H9 (cell line): ENCODE measurements around the gene STRA6. TPM values are rescaled to one million over a fixed set of nuclear protein-coding genes. Genes with fewer than 3 reads are reported as not detected.

ENCODE experiments used
- DNase-seq: peaks from one replicate; pipeline ENCODE4 v3.0.0-alpha.2; 2017
- H2AFZ ChIP-seq: one replicate; pipeline ENCODE4 v1.6.1; 2013; ENCODE audit warnings: mild to moderate bottlenecking, low read length, control low read depth, moderate library complexity
- H2AK5ac ChIP-seq: 2 replicates; pipeline ENCODE4 v1.6.1; 2013; ENCODE audit warnings: low read length, control low read depth, mixed read lengths; ENCODE audit not compliant: insufficient read length
- H2BK120ac ChIP-seq: one replicate; pipeline ENCODE4 v1.6.1; 2013; ENCODE audit warnings: low read depth, mild to moderate bottlenecking, low read length, control low read depth, inconsistent platforms; ENCODE audit not compliant: poor library complexity, severe bottlenecking
- H2BK12ac ChIP-seq: 2 replicates; pipeline ENCODE4 v1.6.1; 2013; ENCODE audit warnings: low read length, control low read depth, mixed read lengths, low read depth; ENCODE audit not compliant: insufficient read length
- H2BK15ac ChIP-seq: 2 replicates; pipeline ENCODE4 v1.6.1; 2013; ENCODE audit warnings: low read depth, low read length, control low read depth
- H2BK20ac ChIP-seq: one replicate; pipeline ENCODE4 v1.6.1; 2013; ENCODE audit warnings: low read depth, mild to moderate bottlenecking, low read length, control low read depth, inconsistent platforms; ENCODE audit not compliant: poor library complexity, severe bottlenecking
- H2BK5ac ChIP-seq: 2 replicates; pipeline ENCODE4 v1.6.1; 2013; ENCODE audit warnings: low read length, control low read depth, mixed read lengths; ENCODE audit not compliant: insufficient read length
- H3K14ac ChIP-seq: 2 replicates; pipeline ENCODE4 v1.6.1; 2013; ENCODE audit warnings: low read length, control low read depth; ENCODE audit not compliant: insufficient read depth
- H3K18ac ChIP-seq: 2 replicates; pipeline ENCODE4 v1.6.1; 2013; ENCODE audit warnings: low read depth, mild to moderate bottlenecking, mixed read lengths, low read length, control low read depth; ENCODE audit not compliant: insufficient read length
- H3K23ac ChIP-seq: 2 replicates; pipeline ENCODE4 v1.6.1; 2013; ENCODE audit warnings: low read length, control low read depth, mixed read lengths, low read depth; ENCODE audit not compliant: insufficient read length
- H3K23me2 ChIP-seq: 2 replicates; pipeline ENCODE4 v1.6.1; 2013; ENCODE audit warnings: low read depth, mild to moderate bottlenecking, mixed read lengths, low read length, control low read depth; ENCODE audit not compliant: insufficient read length, poor library complexity, severe bottlenecking
- H3K27ac ChIP-seq: 2 replicates; pipeline ENCODE4 v1.5.1; 2013; ENCODE audit warnings: low read length, control low read depth, mixed read lengths, low read depth; ENCODE audit not compliant: insufficient read length
- H3K27me3 ChIP-seq: 2 replicates; pipeline ENCODE4 v1.6.1; 2013; ENCODE audit warnings: low read length, control low read depth, inconsistent platforms; ENCODE audit not compliant: insufficient read depth
- H3K4ac ChIP-seq: 2 replicates; pipeline ENCODE4 v1.6.1; 2013; ENCODE audit warnings: low read depth, mild to moderate bottlenecking, control low read depth, inconsistent platforms, low read length, moderate library complexity
- H3K4me1 ChIP-seq: 2 replicates; pipeline ENCODE4 v1.6.1; 2013; ENCODE audit warnings: low read length, control low read depth, inconsistent platforms; ENCODE audit not compliant: insufficient read depth
- H3K4me2 ChIP-seq: 2 replicates; pipeline ENCODE4 v1.6.1; 2013; ENCODE audit warnings: low read length, control low read depth, mixed read lengths; ENCODE audit not compliant: insufficient read length, insufficient read depth
- H3K56ac ChIP-seq: 2 replicates; pipeline ENCODE4 v1.6.1; 2013; ENCODE audit warnings: low read depth, mild to moderate bottlenecking, mixed read lengths, low read length, control low read depth; ENCODE audit not compliant: insufficient read length
- H3K79me1 ChIP-seq: 2 replicates; pipeline ENCODE4 v1.6.1; 2013; ENCODE audit warnings: low read depth, mild to moderate bottlenecking, moderate library complexity, low read length, control low read depth, inconsistent platforms; ENCODE audit not compliant: insufficient read depth, poor library complexity, severe bottlenecking
- H3K79me2 ChIP-seq: 2 replicates; pipeline ENCODE4 v1.6.1; 2013; ENCODE audit warnings: low read length, control low read depth, inconsistent platforms; ENCODE audit not compliant: insufficient read depth
- H3K9ac ChIP-seq: 2 replicates; pipeline ENCODE4 v1.6.1; 2013; ENCODE audit warnings: low read length, control low read depth, mixed read lengths; ENCODE audit not compliant: insufficient read length; ENCODE audit errors: extremely low read depth
- H3K9me3 ChIP-seq: one replicate; pipeline ENCODE4 v1.6.1; 2013; ENCODE audit warnings: low read depth, low read length, inconsistent platforms; ENCODE audit not compliant: control insufficient read depth
- H3T11ph ChIP-seq: one replicate; pipeline ENCODE4 v1.6.1; 2013; ENCODE audit warnings: mild to moderate bottlenecking, low read length, control low read depth, inconsistent platforms
- H4K20me1 ChIP-seq: one replicate; pipeline ENCODE4 v1.6.1; 2013; ENCODE audit not compliant: control insufficient read depth, insufficient read length, insufficient read depth
- H4K5ac ChIP-seq: 2 replicates; pipeline ENCODE4 v1.6.1; 2013; ENCODE audit warnings: low read depth, mild to moderate bottlenecking, mixed read lengths, low read length, control low read depth; ENCODE audit not compliant: insufficient read length
- H4K8ac ChIP-seq: replicated peaks from 2 replicates; pipeline ENCODE4 v1.6.1; 2013; ENCODE audit warnings: low read length, control low read depth, mixed read lengths, low read depth; ENCODE audit not compliant: insufficient read length
- H4K91ac ChIP-seq: 2 replicates; pipeline ENCODE4 v1.6.1; 2013; ENCODE audit warnings: low read depth, mild to moderate bottlenecking, moderate library complexity, mixed read lengths, low read length, control low read depth; ENCODE audit not compliant: insufficient read length
- H3K27ac Mint-ChIP-seq, 3 experiments: 2 replicates in 2 of 3; 3 replicates in 1 of 3; pipeline ENCODE4 v1.8.0; 2020 to 2021; ENCODE audit warnings: mixed read lengths in 3 of 3, mild to moderate bottlenecking in 1 of 3, moderate library complexity in 1 of 3
- H3K27me3 Mint-ChIP-seq: 2 replicates; pipeline ENCODE4 v1.8.0; 2021; ENCODE audit warnings: low read depth, mild to moderate bottlenecking, moderate library complexity, mixed read lengths
- H3K36me3 Mint-ChIP-seq, 3 experiments: 2 replicates in 2 of 3; 3 replicates in 1 of 3; pipeline ENCODE4 v1.8.0; 2020 to 2021; ENCODE audit warnings: low read depth in 3 of 3, mixed read lengths in 3 of 3; ENCODE audit not compliant: insufficient read depth in 1 of 3
- H3K4me1 Mint-ChIP-seq, 2 experiments: 2 replicates each; pipeline ENCODE4 v1.8.0; 2020; ENCODE audit warnings: mixed read lengths in 2 of 2
- H3K4me3 Mint-ChIP-seq, 2 experiments: 2 replicates in 1 of 2; 3 replicates in 1 of 2; pipeline ENCODE4 v1.8.0; 2020 to 2021; ENCODE audit warnings: mild to moderate bottlenecking in 2 of 2, mixed read lengths in 2 of 2, moderate library complexity in 1 of 2
- H3K9me3 Mint-ChIP-seq, 2 experiments: 2 replicates in 1 of 2; 3 replicates in 1 of 2; pipeline ENCODE4 v1.8.0; 2020; ENCODE audit warnings: mild to moderate bottlenecking in 2 of 2, mixed read lengths in 2 of 2, moderate library complexity in 1 of 2
- CTCF ChIP-seq: fragments of 200-600 bp; sonication (generic); conservative IDR thresholded peaks from 3 replicates; pipeline ENCODE4 v1.8.0; 2021; ENCODE audit warnings: antibody characterized with exemption, mild to moderate bottlenecking
- WGBS: extraction: QIAGEN DNeasy Blood & Tissue Kit; methylation state at CpG from one replicate; pipeline ENCODE4 v1.1.7; 2013; ENCODE audit warnings: missing lambda C conversion rate, low lambda C conversion rate, mixed read lengths; ENCODE audit not compliant: insufficient read length; ENCODE audit errors: extremely low coverage; 5-methylcytosine and 5-hydroxymethylcytosine counted together
- total RNA-seq: library from RNA; stranded (reverse); gene quantifications from 2 replicates; pipeline ENCODE4 v1.2.1, GENCODE V29; 2021

The STRA6 gene
- total RNA-seq, 1 experiment from 2014 or later, result 12.8 TPM

- no peak overlapping the region for H3K18ac ChIP-seq
- H3K9me3 Mint-ChIP-seq, result no peaks in the 10 kb centered on the region
- H3K4ac ChIP-seq, result no peak overlapping the region
- no peaks in the 10 kb centered on the region for H3K9me3 ChIP-seq
- no peak overlapping the region for H3K14ac ChIP-seq
- no peak overlapping the region for H2BK15ac ChIP-seq
- H2AFZ ChIP-seq, result no peak overlapping the region
- H4K20me1 ChIP-seq, result no peaks in the 10 kb centered on the region
- WGBS, result no CpG with 5 or more reads among the region's 7 CpGs
- no peaks in the 10 kb centered on the region for H3K27me3 ChIP-seq
- H2BK5ac ChIP-seq, result no peak overlapping the region
- H3K79me2 ChIP-seq, result no peaks in the 10 kb centered on the region
- H3T11ph ChIP-seq, result no peak overlapping the region
- H3K23me2 ChIP-seq, result peaks cover 11% of the 10 kb centered on the region
- H4K91ac ChIP-seq, result no peak overlapping the region
- H3K4me2 ChIP-seq, result peak overlapping the region; percentile 71
- H3K27ac Mint-ChIP-seq, result peak overlapping the region in 1 of 3 experiments; percentile 68; a peak in 3 of 7 replicates
- H4K8ac ChIP-seq, result no peak overlapping the region
- H3K23ac ChIP-seq, result no peak overlapping the region
- DNase-seq, result no peak
- H3K79me1 ChIP-seq, result no peaks in the 10 kb centered on the region
- no peak overlapping the region for H3K56ac ChIP-seq
- H3K4me1 Mint-ChIP-seq, result peaks cover 52 to 59% of the 10 kb centered on the region in 2 experiments
- H2AK5ac ChIP-seq, result no peak overlapping the region
- H3K9ac ChIP-seq, result no peak overlapping the region
- H3K36me3 Mint-ChIP-seq, result peaks cover 0 to 7% (median 4%) of the 10 kb centered on the region in 3 experiments; a peak in 4 of 7 replicates
- H3K4me3 Mint-ChIP-seq, result peak overlapping the region; percentile 71 to 83
- H2BK20ac ChIP-seq, result no peak overlapping the region
- no peak overlapping the region for H3K27ac ChIP-seq
- H2BK120ac ChIP-seq, result no peak overlapping the region
- no peak overlapping the region for H4K5ac ChIP-seq
- no peak overlapping the region for H2BK12ac ChIP-seq
- TF ChIP-seq CTCF, result no peak
- H3K4me1 ChIP-seq, result peaks cover 18% of the 10 kb centered on the region; the same call in 1 of the 2 replicates
- H3K27me3 Mint-ChIP-seq, result peaks cover 39% of the 10 kb centered on the region
Measured at GRCh38 chr15:74201710-74202420, 722 bp downstream of the STRA6 start.
